Measurements from ENCODE around the gene UBXN10.

DNA sequence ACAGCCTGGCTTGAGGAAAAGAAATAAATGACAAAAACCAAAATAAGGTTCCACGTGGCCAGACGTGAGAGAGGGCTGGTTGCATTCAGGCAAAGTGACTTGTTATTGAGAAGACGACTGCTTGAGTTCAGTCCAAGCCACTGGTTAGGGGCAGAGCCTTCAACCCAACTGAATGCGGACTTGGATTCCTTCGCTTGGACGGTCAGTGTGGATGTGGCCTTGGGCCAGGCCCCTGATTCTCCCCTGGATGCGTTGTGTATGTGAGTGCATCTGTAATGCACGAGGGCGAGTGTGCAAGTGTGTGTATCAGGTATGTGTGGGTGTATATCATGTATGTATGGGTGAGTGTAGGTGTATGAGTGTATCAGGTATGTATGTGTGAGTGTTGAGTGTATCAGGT lies 44.9 kb upstream of the UBXN10 start:
- TF ChIP-seq, protein P1, sequence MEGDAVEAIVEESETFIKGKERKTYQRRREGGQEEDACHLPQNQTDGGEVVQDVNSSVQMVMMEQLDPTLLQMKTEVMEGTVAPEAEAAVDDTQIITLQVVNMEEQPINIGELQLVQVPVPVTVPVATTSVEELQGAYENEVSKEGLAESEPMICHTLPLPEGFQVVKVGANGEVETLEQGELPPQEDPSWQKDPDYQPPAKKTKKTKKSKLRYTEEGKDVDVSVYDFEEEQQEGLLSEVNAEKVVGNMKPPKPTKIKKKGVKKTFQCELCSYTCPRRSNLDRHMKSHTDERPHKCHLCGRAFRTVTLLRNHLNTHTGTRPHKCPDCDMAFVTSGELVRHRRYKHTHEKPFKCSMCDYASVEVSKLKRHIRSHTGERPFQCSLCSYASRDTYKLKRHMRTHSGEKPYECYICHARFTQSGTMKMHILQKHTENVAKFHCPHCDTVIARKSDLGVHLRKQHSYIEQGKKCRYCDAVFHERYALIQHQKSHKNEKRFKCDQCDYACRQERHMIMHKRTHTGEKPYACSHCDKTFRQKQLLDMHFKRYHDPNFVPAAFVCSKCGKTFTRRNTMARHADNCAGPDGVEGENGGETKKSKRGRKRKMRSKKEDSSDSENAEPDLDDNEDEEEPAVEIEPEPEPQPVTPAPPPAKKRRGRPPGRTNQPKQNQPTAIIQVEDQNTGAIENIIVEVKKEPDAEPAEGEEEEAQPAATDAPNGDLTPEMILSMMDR (IDR thresholded peaks at IDR 0.05), result no peak
- no peak for TF ChIP-seq POLR2A (IDR thresholded peaks at IDR 0.05)
